ENCODE data around the gene NAPA. TPM values are rescaled to one million over a fixed set of nuclear protein-coding genes. Genes with fewer than 3 reads are reported as not detected.

Gene NAPA
- total RNA-seq, 2 experiments from 2014 or later = 65.6 to 69.2 TPM

- no peak overlapping the region for H3K27ac Mint-ChIP-seq
- no peaks in the 10 kb centered on the region for H3K36me3 Mint-ChIP-seq
- H3K9me3 Mint-ChIP-seq = no peaks in the 10 kb centered on the region
These were observed 23.9 kb upstream of the NAPA start for GRCh38 chr19:47538812-47539211.

DNA sequence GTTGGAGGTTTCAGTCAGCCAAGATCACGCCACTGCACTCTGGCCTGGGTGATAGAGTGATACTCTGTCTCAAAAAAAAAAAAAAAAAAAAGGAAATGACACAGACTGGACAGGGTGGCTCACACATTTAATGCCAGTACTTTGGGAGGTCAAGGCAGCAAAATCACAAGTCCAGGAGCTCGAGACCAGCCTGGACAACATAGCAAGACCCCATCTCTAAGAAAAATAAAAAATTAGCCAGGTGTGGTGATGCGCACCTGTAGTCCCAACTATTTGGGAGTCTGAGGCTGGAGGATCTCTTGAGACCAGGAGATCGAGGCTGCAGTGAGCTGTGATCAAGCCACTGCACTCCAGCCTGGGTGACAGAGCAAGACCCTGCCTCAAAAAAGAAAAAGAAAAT, 22.6 kb upstream of the NAPA start:
- DNase-seq = no peak
- Mint-ChIP-seq H3K4me3 (no peak overlapping the region), H3K4me1 (peaks cover 15% of the 10 kb centered on the region), H3K27me3 (no peaks in the 10 kb centered on the region), H3K27ac (no peak overlapping the region), H3K9me3 (no peaks in the 10 kb centered on the region), H3K36me3 (no peaks in the 10 kb centered on the region)

More at GRCh38 chr19:47538812-47539211, 23.9 kb upstream of the NAPA start:
- Mint-ChIP-seq H3K4me1 (peaks cover 15% of the 10 kb centered on the region), H3K27me3 (peaks cover 2% of the 10 kb centered on the region), H3K4me3 (no peak overlapping the region)
- DNase-seq = no peak

DNA sequence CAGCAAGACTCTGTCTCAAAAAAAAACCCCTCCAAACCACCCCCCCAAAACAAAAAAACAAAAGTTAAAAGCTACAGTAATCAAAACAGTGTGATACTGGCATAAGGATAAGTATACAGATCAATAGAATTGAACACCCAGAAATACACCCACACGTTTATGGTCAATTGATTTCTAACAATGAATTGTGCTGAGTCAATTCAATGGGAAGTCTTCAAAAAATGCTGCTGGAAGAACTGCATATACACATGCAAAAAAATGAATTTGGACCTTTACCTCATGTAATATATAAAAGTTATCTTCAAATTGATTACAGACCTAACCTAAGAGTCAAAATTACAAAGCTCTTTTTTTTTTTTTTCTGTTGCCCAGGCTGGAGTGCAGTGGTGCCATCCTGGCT, 19.8 kb upstream of the NAPA start:
- Mint-ChIP-seq H3K4me3 (no peak overlapping the region), H3K4me1 (no peaks in the 10 kb centered on the region), H3K36me3 (no peaks in the 10 kb centered on the region), H3K27me3 (no peaks in the 10 kb centered on the region), H3K27ac (no peak overlapping the region), H3K9me3 (no peaks in the 10 kb centered on the region)
- DNase-seq = no peak

DNA sequence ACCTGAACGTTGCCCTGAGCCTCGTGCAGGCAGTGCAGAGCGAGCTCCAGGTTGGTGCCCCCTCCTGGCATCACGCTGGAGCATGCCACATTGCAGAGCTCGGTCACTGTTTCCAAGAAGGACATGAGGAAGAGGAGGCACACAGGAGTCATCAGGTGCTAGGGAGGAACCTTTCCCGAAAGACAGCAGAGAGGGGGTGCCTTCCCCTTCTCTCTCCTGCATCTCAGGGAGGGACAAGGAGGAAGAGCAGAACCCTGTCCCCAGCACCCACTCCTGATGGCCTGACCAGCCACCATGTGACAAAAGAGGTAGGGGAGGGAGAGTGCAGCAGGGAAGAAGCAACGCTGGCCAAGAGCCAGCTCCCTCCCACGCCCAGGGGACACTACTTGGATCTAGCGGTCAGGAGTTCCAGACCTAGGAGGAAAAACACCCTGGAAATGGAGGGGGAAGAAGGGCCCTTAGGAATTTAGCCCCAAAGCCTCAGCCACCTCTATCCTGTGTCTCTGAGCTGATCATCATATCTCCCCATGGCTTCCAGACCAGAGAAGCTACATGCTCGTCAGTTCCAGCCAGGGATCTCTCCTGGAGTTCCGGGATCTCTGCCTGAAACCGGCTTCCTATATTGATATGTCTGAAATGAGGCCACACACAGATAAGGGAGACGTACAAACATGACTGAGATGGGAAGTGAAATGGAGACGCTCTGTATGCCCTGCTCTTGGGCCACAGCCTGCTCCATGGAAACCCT, 17.0 kb upstream of the NAPA start:
- no peak for DNase-seq
- H3K27me3 Mint-ChIP-seq = no peaks in the 10 kb centered on the region
- H3K4me1 Mint-ChIP-seq = no peaks in the 10 kb centered on the region
- H3K9me3 Mint-ChIP-seq = no peaks in the 10 kb centered on the region
- no peak overlapping the region for H3K4me3 Mint-ChIP-seq
- no peaks in the 10 kb centered on the region for H3K36me3 Mint-ChIP-seq
- H3K27ac Mint-ChIP-seq = no peak overlapping the region

DNA sequence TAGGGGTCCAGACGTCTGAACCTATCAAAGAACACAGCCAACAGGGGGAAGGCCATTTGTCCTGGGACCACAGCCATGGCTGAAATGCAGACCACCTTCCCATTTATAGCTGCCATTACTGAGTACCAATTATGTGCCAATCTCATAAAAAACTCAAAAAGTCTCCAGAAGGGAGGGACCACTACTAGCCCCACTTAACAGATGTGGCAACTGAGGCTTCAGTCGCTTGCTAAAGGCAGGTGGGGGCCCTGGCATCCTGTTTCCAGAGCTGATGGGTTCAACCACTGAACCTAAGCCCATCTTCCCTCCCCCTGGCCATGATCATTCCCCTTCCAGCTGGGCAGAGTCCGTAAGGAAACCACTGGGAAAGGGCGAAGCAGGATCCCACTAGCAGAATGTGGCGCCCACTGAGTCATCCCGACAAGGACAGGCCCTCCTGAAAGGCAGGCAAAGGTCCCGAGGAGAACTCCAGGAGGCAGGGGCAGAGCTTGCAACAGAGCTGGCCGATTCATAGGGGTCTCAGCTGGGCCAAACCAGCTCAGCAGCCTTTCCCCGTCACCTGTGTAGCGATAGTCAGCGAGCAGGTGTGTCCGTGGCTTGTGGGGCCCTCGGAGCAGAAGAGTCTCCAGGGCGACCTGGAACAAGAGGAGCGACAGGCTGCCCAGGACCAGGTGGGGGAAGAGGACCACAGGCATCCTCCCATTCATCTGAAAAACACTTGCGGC, 14.3 kb upstream of the NAPA start:
- H3K4me3 Mint-ChIP-seq = no peak overlapping the region
- H3K27me3 Mint-ChIP-seq = no peaks in the 10 kb centered on the region
- H3K9me3 Mint-ChIP-seq = no peaks in the 10 kb centered on the region
- H3K27ac Mint-ChIP-seq = no peak overlapping the region
- H3K36me3 Mint-ChIP-seq = no peaks in the 10 kb centered on the region
- no peaks in the 10 kb centered on the region for H3K4me1 Mint-ChIP-seq
- DNase-seq = no peak

DNA sequence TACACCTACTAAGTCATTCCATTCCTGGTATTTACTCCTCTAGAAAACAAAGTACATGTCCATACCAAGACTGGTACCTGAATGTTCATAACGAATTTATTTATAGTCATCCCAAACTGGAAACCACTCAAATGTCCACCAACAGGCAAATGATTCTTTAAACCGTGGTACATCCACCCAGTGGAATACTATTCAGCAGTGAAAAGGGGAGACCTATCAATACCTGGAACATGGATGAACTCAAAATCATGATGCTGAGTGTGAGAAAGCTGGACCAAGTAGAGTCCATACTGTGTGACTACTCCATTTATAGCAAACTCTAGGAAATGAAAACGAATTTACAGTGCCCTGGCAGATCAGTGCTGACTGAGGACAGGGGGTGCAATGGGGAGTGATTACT, 11.9 kb upstream of the NAPA start:
- no peaks in the 10 kb centered on the region for H3K36me3 Mint-ChIP-seq
- H3K9me3 Mint-ChIP-seq = no peaks in the 10 kb centered on the region
- H3K4me1 Mint-ChIP-seq = peaks cover 6% of the 10 kb centered on the region
- H3K27me3 Mint-ChIP-seq = peaks cover 1% of the 10 kb centered on the region
- H3K27ac Mint-ChIP-seq = no peak overlapping the region
- no peak for DNase-seq
- no peak overlapping the region for H3K4me3 Mint-ChIP-seq

GRCh38 chr19:47523473-47523872, 8.6 kb upstream of the NAPA start:
- Mint-ChIP-seq H3K9me3 (no peaks in the 10 kb centered on the region), H3K36me3 (no peaks in the 10 kb centered on the region), H3K4me3 (no peak overlapping the region), H3K27ac (no peak overlapping the region), H3K27me3 (peaks cover 5% of the 10 kb centered on the region), H3K4me1 (peaks cover 19% of the 10 kb centered on the region)
- DNase-seq = no peak

DNA sequence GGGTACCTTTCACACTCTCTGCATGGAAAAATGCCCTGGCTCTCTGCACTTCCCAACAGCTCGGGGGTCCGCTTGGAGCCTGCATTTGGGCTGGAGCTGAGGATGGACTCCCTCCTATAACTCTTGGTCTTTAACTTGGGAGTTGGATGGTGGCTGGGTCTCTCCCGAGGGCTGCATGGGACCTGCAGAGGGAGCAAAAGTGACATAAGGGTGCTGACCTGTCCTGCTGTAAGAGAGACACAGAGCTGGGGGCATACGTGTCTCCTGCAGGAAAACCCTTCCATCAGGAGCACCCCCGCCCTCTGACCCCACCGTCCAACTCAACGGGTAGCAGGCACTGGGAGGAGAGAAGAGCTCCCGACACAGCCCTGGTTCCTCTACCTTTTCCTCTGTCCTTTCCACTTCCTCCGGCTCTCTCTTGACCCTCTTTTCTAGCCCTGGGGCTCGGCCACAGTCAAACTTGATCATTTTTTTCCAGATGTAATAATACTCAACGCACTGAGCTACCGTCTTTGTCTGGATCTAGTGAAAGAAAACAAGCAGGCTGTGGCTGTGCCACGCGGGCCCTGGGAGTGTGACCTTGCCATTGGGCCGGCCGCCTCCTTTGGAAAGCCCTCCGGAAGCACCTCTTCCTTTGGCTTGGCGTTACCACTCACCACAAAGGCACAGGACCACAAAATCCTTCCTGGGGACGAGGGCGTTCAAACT, 6.8 kb upstream of the NAPA start:
- H3K4me1 Mint-ChIP-seq = peaks cover 36% of the 10 kb centered on the region
- no peak overlapping the region for H3K4me3 Mint-ChIP-seq
- peaks cover 3% of the 10 kb centered on the region for H3K9me3 Mint-ChIP-seq

GRCh38 chr19:47520839-47521238, 6.0 kb upstream of the NAPA start:
- no peak overlapping the region for H3K4me3 Mint-ChIP-seq
- H3K4me1 Mint-ChIP-seq = peaks cover 43% of the 10 kb centered on the region
- H3K27me3 Mint-ChIP-seq = peaks cover 5% of the 10 kb centered on the region
- H3K27ac Mint-ChIP-seq = no peak overlapping the region
- peaks cover 4% of the 10 kb centered on the region for H3K9me3 Mint-ChIP-seq
- no peaks in the 10 kb centered on the region for H3K36me3 Mint-ChIP-seq
- DNase-seq = no peak

More for the DNA sequence above, 6.8 kb upstream of the NAPA start:
- no peak overlapping the region for H3K27ac Mint-ChIP-seq
- H3K36me3 Mint-ChIP-seq = no peaks in the 10 kb centered on the region
- peaks cover 5% of the 10 kb centered on the region for H3K27me3 Mint-ChIP-seq
- no peak for DNase-seq

- H3K27me3 Mint-ChIP-seq = peaks cover 5% of the 10 kb centered on the region
- H3K4me3 Mint-ChIP-seq = no peak overlapping the region
- no peak for DNase-seq
- peaks cover 4% of the 10 kb centered on the region for H3K9me3 Mint-ChIP-seq
- no peaks in the 10 kb centered on the region for H3K36me3 Mint-ChIP-seq
- H3K4me1 Mint-ChIP-seq = peaks cover 47% of the 10 kb centered on the region
- H3K27ac Mint-ChIP-seq = no peak overlapping the region
These were observed 5.5 kb upstream of the NAPA start for GRCh38 chr19:47520343-47520806.

GRCh38 chr19:47518854-47519253, 4.0 kb upstream of the NAPA start:
- peaks cover 53% of the 10 kb centered on the region for H3K4me1 Mint-ChIP-seq

GRCh38 chr19:47518139-47518538, 3.3 kb upstream of the NAPA start:
- Mint-ChIP-seq H3K4me1 (peaks cover 58% of the 10 kb centered on the region), H3K36me3 (no peaks in the 10 kb centered on the region), H3K27ac (peak overlapping the region; percentile 79), H3K27me3 (peaks cover 5% of the 10 kb centered on the region), H3K9me3 (peaks cover 4% of the 10 kb centered on the region), H3K4me3 (peak overlapping the region; percentile 58)
- DNase-seq = peak; percentile 74

More at GRCh38 chr19:47518854-47519253, 4.0 kb upstream of the NAPA start:
- no peaks in the 10 kb centered on the region for H3K36me3 Mint-ChIP-seq
- H3K4me3 Mint-ChIP-seq = no peak overlapping the region
- no peak for DNase-seq
- peaks cover 5% of the 10 kb centered on the region for H3K27me3 Mint-ChIP-seq
- H3K27ac Mint-ChIP-seq = no peak overlapping the region
- H3K9me3 Mint-ChIP-seq = peaks cover 4% of the 10 kb centered on the region

GRCh38 chr19:47514151-47514868, 553 bp downstream of the NAPA start:
- Mint-ChIP-seq H3K27me3 (no peaks in the 10 kb centered on the region), H3K9me3 (peaks cover 4% of the 10 kb centered on the region), H3K4me1 (peaks cover 76% of the 10 kb centered on the region), H3K27ac (peak overlapping the region; percentile 97), H3K36me3 (no peaks in the 10 kb centered on the region), H3K4me3 (peak overlapping the region; percentile 98)
- DNase-seq = peak; percentile 23

DNA sequence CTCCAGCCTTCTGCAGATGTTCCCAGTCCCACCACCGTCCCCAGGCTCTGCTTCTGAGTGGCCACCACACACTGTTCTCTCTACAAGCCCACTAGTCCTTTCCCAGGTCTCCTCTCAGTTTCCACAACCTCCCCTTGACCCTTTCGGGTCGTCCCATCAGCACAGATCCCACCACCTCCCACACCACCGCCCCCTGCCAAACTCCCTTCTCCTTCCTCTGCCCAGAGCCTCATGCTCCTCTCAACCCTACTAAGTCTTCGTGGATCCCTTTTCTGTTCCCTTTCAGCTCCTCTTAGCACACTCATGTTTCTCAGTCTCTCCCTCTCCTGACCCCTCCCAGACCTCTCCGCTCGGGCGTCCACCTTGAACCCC, 1.9 kb downstream of the NAPA start:
- peaks cover 4% of the 10 kb centered on the region for H3K9me3 Mint-ChIP-seq
- peak overlapping the region; percentile 98 for H3K4me3 Mint-ChIP-seq
- peaks cover 67% of the 10 kb centered on the region for H3K4me1 Mint-ChIP-seq
- H3K27me3 Mint-ChIP-seq = no peaks in the 10 kb centered on the region
- no peaks in the 10 kb centered on the region for H3K36me3 Mint-ChIP-seq
- DNase-seq = no peak
- peak overlapping the region; percentile 97 for H3K27ac Mint-ChIP-seq
